Stimulated activated CD8-positive, alpha-beta memory T cell treated with anti-CD3 and anti-CD28 coated beads, Interleukin-12 subunit alpha, Interleukin-12 subunit beta, amount 100 ng/mL, for 24 hours (primary cell): ENCODE measurements around the gene RILPL1.
"Not testable (repeated sequence)": the region's sequence is repeated elsewhere in the genome, so short reads cannot be mapped to it uniquely, and the experiment has no call there.

Experiments
- DNase-seq: peaks from one replicate; pipeline ENCODE4 v3.0.0-alpha.2; 2020; ENCODE audit errors: extremely low read depth

The RILPL1 gene, protein sequence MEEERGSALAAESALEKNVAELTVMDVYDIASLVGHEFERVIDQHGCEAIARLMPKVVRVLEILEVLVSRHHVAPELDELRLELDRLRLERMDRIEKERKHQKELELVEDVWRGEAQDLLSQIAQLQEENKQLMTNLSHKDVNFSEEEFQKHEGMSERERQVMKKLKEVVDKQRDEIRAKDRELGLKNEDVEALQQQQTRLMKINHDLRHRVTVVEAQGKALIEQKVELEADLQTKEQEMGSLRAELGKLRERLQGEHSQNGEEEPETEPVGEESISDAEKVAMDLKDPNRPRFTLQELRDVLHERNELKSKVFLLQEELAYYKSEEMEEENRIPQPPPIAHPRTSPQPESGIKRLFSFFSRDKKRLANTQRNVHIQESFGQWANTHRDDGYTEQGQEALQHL

DNA sequence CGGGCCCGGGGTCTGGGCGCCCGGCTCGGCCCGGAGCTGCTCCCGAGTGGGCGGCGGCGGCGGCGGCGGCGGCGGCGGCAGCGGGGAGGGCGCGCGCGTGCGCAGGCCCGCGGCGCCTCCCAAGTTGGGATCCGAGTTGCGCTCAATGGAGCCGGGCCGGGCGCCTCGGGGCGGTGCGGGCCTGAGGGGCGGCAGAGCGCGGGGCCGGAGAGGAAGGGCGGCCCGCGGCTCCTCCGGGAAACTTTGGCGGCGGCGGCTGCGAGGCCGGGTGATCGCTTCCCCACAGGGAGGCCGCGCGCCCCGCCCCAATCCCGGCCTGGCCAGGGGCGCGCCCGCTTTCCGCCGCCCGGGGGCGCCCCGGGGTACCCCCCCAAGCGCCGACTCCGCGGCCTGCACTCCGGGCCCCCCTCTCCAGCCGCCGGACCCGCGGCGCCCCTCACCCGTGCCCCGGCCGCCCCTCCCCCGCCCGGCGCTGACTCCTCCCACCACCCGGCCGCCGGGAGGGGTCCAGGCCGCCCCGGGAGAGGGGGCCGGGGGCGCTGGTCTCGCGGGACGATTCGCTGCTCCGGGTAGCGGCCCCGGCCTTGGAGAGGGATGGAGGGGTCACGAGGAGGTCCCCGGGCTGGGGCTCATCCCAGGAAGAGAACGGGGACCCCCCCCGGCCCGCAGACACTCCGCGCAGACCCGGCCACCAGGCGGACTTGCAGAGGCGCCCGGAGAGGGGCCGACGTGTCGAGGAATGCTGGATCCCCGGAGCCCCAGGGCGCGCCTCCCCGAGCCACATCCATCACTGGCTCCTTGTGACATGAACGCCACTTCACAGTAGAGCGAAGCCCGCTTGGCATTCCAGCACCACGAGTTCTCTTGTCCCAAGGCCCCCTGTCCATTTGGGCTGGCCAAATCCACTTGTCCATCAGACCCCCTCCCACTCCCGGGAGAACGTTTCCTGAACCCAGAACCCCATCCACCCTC, at the start of gene RILPL1:
Gene RILPL1 (minus strand): TSS at position 48 of the 972 bp plus-strand sequence. CDS start 237 bp downstream, outside the sequence.
- no peak for DNase-seq

DNA sequence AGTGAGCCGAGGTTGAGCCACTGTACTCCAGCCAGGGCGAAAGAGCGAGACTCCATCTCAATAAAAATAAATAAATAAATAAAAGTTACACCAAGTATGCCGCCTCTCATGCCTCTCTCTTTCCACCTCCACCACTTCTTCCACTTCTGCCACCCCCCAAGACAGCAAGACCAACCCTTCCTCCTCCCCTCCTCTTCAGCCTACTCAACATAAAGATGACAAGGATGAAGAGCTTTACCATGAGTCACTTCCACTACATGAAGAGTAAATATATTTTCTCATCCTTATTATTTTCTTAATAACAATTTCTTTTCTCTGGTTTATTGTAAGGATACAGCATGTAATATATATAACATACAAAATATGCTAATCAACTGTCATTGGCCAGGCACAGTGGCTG, 47.3 kb upstream of the RILPL1 start:
- no peak for DNase-seq

DNA sequence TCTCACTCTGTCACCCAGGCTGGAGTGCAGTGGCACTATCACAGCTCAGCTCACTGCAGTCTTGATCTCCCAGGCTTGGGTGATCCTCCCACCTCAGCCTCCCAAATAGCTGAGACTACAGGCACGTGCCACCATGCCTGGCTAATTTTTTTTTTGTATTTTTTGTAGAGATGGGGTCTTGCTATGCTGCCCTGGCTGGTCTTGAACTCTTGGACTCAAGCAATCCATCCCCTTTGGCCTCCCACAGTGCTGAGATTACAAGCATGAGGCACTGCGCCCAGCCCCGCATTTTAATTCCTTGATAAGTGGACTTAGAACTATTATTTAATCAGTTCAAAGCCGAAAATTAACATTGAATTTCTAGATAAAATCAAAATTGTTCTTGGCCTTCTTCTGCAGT, 45.3 kb upstream of the RILPL1 start:
- not testable (repeated sequence) for DNase-seq

DNA sequence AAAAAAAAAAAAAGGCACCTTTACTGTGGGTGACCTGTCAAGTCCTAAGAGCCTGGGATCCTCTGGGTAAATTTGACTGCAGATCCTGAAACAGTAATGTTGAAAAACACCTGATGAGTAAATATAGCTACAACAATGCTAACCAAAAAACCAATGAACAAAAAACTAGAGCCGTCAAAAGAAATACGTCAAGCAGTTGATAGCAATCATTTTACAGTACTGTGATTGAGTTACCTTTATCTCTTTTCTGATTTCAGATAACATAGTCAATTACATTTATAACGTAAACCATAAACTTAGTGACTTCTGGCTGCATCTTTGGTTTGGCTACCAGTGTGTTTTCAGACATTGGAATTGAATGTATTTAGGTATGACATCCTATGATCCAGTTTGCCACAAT, 44.7 kb upstream of the RILPL1 start:
- DNase-seq, result no peak

DNA sequence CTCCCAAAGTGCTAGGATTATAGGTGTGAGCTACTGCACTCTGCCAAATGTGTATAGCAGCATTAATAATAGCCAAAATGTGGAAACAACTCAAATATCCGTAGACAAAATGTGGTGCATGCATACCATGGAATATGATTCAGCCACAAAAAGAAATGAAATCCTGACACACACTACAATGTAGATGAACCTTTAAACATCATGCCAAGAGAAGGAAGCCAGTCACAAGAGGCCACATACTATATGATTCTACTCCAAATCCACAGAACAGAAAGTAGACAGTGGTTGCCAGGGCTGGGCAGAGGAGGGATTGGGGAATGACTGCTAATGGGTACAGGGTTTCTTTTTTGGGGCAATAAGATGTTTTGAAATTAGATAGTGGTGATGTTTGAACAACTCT, 43.1 kb upstream of the RILPL1 start:
- no peak for DNase-seq

DNA sequence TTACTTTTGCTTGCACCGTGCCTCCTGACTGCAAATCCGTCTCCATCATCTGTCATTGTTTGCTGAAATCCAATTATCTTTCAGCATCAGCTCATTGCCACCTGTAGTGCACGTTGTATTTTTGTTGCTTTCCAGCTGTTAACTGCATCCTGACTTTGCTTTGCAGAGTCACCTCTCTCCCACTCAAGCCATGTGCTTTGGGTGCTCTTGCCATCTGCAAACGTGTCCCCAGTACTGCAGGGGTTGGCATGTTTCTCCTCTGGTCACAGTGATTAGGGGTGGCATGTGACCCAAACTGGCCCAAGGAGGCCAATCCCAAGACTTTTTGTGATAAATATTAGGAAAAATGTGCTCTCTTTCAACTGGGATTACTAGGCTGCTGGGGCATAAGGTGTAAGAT, 40.4 kb upstream of the RILPL1 start:
- DNase-seq, result no peak

DNA sequence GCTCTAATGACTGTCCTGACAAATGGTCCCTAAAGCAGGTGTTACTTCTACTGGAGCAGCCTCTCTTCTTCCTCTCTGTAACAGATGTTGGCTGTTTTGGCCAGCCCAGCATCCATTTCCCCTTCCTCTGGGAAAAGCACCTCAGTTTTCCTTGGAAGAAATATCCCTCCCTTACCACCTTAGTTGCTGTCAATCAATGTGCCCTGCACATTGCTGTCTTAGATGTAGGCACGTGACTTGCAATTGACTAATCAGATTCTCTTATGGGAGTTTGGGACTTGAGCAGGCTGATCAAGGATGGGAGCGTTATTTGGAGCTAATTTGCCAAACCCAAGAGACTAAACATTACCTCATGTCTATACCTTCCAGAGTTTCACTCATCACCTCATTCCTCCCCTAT, 38.9 kb upstream of the RILPL1 start:
- no peak for DNase-seq

DNA sequence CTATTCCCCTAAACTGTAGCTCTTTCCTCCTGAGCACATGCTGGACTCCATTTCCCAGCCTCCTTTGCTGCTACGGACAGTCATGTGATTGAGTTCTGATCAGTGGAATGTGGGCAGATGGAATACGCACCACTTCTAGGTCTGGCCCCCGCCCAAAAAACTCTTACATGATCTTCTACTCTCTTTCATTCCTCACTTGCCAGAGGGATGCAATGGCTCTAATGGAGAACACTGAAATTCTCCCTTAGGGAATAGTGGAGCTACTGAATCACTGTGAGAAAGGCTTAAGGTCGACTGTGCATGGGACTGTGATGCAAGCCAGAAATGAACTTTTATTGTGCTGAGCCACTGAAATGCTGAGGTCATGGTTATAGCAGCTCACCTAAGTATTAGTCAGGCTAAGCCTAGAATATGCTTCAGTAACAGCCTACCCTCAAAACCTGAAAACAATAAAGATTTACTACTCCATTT, 37.9 kb upstream of the RILPL1 start:
- no peak for DNase-seq

DNA sequence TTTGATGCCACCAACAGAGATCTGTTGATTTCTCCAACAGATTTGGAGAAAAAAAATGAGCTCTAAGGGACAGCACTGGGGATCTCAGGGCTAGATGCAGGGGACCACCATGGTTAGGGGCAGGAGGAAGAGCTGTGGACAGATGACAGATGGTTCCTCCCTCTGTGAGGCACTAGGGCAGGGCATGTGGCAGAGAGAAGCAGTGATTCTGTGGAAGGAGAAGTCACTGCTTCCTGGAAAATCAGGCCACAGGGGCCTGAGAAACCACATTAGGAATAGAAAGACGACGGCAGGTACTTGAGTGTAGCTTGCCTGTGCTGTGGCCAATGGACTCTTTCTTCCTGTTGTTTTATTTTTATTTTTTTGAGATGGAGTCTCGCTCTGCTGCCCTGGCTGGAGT, 25.9 kb upstream of the RILPL1 start:
- DNase-seq, result no peak

DNA sequence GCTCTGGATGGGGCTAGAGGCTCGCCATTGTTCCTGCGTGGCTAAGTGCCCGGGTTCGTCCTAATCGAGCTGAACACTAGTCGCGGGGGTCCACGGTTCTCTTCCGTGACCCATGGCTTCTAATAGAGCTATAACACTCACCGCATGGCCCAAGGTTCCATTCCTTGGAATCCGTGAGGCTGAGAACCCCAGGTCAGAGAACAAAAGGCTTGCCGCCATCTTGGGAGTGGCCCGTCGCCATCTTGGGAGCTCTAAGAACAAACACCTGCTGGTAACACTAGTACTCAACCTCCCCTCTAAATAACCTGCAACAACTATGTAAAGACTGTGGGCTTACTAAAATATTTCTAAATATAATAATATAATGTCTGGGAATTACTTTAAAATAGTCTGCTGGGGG, 25.0 kb upstream of the RILPL1 start:
- not testable (repeated sequence) for DNase-seq

DNA sequence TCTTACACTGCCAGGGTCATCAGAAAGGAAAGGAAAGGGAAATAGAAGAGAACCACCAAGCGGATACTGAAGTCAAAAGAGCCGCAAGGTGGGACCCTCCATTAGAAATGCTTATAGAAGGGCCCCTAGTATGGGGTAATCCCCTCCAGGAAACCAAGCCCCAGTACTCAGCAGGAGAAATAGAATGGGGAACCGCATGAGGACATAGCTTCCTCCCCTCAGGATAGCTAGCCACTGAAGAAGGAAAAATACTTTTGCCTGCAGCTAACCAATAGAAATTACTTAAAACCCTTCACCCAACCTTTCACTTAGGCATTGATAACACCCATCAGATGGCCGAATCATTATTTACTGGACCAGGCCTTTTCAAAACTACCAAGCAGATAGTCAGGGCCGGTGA, 21.3 kb upstream of the RILPL1 start:
- DNase-seq, result not testable (repeated sequence)

DNA sequence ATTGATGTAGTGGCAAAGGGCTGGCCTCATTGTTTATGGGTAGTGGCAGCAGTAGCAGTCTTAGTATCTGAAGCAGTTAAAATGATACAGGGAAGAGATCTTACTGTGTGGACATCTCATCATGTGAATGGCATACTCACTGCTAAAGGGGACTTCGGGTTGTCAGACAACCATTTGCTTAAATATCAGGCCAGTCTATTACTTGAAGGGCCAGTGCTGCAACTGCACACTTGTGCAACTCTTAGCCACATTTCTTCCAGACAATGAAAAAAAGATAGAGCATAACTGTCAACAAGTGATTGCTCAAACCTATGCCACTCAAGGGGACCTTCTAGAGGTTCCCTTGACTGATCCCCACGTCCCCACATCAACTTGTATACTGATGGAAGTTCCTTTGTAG, 20.6 kb upstream of the RILPL1 start:
- DNase-seq, result not testable (repeated sequence)

DNA sequence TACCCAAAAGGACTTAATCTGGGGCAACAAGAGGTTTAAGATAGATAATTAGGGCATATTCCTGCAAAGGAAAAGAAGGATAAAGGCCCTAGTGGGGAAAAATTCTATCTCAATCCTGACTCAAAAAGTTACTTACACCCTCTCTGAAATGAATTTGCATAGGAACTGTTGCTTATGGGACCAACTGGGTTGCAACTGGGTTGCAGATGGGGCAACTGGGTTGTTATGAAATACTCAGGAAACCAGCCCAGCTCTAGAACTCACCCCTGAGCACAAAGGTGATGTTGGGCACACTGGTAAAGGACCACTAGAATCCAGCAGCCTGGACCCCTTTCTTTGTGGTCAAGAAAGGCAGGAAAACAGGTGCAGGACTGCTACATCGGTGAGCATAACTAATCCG, 17.2 kb upstream of the RILPL1 start:
- no peak for DNase-seq

DNA sequence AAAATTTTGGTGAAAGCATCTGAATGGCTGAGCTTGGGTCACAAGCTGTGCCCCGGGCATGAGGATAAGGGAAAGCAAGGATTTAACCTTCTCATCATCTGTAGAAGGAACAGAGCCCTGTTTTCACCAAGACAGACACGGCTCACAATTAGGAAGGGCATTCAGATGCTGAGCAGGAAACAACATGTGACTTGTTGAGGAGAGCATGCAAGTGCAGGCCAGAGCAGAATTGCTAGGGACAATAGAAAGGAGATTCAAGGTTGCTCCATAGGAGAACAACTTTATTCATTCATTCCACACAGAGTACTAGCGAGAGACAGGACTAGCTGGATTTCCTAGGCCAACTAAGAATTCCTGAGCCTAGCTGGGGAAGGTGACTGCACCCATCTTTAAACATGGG, 14.6 kb upstream of the RILPL1 start:
- DNase-seq, result no peak

DNA sequence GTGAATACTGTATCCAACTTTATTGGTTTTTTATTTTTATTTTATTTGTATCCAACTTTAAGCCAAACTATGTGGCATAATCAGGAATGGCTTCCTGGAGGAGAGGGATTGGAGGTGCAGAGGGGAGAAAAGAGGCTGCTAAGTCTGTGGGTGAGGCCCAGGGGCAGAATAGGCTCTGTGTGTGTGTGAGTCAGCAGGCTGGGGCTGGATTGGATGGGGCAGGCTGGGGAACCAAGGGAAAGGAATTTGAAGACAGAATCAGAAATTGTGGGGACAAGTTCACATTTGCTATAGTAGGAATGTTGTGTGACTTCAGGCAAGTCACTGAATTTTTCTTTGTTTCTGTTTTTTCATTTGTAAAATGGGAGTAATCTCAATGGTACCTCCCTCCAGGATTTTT, 12.8 kb upstream of the RILPL1 start:
- DNase-seq, result no peak

DNA sequence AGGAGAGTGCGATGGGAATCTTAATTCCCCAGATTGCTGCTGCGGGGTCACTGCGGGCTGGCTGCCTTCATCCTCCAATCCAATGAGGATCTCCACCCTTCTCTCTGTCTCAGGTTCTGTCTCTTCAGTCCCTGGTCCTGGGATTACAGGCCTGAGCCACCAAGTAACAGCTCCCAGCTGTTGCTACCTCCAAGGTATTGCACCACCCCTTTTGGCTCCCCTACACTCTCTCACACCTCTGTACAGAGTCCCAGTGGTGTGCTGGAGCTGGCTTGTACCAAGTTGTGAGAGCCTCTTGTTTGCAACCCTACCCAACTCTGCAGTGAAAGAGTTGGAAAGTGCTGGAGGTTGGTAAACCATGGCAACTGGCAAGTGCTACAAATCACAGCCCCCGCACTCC, 10.0 kb upstream of the RILPL1 start:
- no peak for DNase-seq

DNA sequence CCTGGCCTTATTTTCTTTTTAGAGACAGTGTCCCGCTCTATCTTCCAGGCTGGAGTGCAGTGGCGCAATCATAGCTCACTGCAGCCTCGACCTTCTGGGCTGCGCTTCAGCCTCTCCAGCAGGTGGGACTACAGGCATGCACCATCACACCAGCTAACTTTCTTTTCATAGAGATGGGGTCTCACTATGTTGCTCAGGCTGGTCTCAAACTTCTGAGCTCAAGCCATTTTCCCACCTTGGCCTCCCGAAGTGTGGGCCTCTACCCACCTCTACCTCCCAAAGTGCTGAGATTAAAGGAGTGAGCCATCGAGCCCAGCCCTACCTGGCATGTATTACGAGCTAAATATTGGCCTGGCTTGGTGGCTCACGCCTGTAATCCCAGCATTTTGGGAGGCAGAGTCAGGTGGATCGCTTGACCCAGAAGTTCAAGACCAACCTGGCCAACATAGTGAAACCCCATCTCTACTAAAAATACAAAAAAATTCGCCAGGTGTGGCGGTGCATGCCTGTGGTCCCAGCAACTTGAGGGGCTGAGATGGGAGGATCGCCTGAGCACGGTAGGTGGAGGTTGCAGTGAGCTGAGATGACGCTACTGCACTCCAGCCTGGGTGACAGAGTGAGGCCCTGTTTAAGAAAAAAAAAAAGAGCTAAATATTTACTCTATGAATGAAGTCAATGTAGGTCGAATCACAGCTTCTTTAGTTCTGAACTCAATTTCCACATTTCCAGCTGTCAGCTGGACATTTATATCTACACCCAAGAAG, 7.6 kb upstream of the RILPL1 start:
- DNase-seq, result no peak

DNA sequence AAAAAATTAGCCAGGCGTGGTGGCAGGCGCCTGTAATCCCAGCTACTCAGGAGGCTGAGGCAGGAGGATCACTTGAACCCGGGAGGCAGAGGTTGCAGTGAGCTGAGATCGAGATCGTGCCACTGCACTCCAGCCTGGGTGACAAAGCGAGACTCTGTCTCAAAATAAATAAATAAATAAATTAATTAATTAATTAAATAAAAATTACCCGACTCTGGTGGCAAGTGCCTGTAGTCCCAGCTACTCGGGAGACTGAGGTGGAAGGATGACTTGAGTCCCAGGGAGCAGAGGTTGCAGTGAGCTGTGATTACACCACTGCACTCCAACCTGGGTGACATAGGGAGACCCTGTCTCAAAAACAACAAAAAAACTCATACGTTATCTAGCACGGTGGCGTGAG, 2.4 kb upstream of the RILPL1 start:
- DNase-seq, result not testable (repeated sequence)

DNA sequence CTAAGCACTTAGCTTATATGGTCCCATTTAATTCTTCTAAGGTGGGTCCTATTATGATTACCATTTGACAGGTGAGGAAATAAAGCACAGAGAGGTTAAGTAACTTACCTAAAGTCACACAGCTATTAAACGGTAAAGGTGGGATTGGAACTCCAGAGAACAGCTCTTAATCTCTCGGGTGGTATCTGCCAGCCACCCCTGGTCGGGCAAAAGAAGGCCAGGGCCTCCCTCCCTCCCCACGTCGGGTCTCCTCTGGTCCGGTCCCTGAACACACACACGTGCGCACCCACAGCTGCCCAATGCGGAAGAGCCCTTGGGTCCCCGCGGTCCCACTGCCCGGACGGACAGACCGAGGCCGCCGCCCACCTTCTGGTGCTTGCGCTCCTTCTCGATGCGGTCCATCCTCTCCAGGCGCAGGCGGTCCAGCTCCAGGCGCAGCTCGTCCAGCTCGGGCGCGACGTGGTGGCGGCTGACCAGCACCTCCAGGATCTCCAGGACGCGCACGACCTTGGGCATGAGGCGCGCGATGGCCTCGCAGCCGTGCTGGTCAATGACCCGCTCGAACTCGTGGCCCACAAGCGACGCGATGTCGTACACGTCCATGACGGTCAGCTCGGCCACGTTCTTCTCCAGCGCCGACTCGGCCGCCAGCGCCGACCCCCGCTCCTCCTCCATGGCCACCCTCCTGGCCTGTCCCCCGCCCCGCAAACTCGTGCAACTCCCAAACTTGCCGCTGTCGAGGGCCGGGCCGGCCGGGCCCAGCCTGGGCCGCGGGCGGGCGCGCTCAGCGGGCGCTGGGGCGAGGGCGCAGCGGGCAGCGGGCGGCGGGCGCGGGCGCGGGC, 490 bp downstream of the RILPL1 start:
- no peak for DNase-seq

DNA sequence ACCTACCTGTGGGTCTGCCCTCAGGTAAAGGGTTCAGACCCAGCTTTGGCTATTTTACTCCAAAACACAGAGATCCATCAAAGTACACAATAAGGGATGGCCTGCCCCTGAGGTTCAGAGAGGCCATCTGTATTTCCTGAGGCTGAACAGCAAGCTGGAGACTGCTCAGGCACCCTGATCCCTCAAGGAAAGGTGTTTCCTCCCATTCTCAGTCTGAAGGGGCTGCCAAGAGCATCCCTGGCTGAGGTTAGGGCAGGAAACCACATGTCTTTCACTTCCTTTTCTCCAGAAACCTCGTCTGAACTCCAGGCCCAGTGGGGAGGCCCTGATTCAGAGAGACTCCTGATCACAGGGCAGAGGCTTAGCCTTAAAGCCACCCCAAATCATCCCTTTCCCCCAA, 1.5 kb downstream of the RILPL1 start:
- no peak for DNase-seq

DNA sequence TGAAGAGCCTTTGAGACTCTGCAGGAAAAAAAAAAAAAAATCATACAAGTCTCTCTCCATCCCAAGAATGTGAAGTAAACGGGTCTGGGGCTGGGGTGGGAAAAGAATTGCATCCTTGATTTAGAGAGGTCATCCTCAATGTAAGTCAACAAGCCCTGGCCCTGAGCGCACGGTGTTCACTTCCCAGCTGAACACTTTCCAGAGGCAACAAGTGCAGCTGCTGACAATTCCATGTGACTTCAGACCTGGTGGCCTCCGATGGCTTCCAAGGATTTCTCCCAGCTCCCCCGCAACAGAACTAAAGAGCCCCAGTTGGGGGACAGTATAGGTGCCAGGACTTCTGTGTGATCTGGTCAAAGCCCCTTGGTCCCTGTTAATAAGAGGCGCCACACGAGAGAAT, 2.4 kb downstream of the RILPL1 start:
- DNase-seq, result no peak
